ENCODE results near the gene SRP72.

DNA sequence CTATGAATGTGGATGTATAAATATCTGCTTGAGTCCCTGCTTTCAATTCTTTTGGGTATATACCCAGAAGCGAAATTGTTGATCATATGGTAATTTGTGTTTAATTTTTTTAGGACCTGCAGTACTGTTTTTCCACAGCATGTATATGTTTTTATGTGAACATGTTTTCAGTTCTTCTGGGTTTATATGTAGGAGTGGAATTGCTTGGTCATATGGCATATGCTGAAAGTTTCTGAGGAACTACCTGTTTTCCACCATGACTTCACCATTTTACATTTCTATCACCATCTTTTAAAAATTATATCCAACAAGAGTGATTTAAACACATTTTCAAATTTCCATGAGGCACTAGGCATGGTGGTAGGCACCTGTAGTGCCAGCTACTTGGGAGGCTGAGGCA is 40.2 kb upstream of the SRP72 start:
- TF ChIP-seq, protein P1, sequence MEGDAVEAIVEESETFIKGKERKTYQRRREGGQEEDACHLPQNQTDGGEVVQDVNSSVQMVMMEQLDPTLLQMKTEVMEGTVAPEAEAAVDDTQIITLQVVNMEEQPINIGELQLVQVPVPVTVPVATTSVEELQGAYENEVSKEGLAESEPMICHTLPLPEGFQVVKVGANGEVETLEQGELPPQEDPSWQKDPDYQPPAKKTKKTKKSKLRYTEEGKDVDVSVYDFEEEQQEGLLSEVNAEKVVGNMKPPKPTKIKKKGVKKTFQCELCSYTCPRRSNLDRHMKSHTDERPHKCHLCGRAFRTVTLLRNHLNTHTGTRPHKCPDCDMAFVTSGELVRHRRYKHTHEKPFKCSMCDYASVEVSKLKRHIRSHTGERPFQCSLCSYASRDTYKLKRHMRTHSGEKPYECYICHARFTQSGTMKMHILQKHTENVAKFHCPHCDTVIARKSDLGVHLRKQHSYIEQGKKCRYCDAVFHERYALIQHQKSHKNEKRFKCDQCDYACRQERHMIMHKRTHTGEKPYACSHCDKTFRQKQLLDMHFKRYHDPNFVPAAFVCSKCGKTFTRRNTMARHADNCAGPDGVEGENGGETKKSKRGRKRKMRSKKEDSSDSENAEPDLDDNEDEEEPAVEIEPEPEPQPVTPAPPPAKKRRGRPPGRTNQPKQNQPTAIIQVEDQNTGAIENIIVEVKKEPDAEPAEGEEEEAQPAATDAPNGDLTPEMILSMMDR (conservative IDR thresholded peaks at IDR 0.05; ENCODE audit: low read depth, low read length), result no peak
- TF ChIP-seq POLR2A (IDR thresholded peaks at IDR 0.05; ENCODE audit: low read depth, low read length) (no peak), SMC3 (IDR thresholded peaks at IDR 0.05; ENCODE audit: low read depth, low read length) (no peak), NFE2L2 (IDR thresholded peaks at IDR 0.05; ENCODE audit: low read depth, low read length) (no peak), CHD1 (IDR thresholded peaks at IDR 0.05; ENCODE audit: low read depth, low read length) (no peak), MAZ (IDR thresholded peaks at IDR 0.05; ENCODE audit: borderline replicate concordance, low read depth, low read length) (no peak), RCOR1 (IDR thresholded peaks at IDR 0.05; ENCODE audit: insufficient replicate concordance, low read length) (no peak), FOS (IDR thresholded peaks at IDR 0.05; ENCODE audit: low read depth, low read length) (no peak), BHLHE40 (IDR thresholded peaks at IDR 0.05; ENCODE audit: low read depth, low read length) (no peak), MXI1 (IDR thresholded peaks at IDR 0.05; ENCODE audit: borderline replicate concordance, low read depth, low read length) (no peak), RAD21 (IDR thresholded peaks at IDR 0.05; ENCODE audit: low read length) (no peak), CEBPB (IDR thresholded peaks at IDR 0.05; ENCODE audit: low read depth, low read length) (no peak)
- TF ChIP-seq, protein P2, sequence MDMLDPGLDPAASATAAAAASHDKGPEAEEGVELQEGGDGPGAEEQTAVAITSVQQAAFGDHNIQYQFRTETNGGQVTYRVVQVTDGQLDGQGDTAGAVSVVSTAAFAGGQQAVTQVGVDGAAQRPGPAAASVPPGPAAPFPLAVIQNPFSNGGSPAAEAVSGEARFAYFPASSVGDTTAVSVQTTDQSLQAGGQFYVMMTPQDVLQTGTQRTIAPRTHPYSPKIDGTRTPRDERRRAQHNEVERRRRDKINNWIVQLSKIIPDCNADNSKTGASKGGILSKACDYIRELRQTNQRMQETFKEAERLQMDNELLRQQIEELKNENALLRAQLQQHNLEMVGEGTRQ (IDR thresholded peaks at IDR 0.05; ENCODE audit: low read depth, low read length), result no peak
- TF ChIP-seq, protein P3, sequence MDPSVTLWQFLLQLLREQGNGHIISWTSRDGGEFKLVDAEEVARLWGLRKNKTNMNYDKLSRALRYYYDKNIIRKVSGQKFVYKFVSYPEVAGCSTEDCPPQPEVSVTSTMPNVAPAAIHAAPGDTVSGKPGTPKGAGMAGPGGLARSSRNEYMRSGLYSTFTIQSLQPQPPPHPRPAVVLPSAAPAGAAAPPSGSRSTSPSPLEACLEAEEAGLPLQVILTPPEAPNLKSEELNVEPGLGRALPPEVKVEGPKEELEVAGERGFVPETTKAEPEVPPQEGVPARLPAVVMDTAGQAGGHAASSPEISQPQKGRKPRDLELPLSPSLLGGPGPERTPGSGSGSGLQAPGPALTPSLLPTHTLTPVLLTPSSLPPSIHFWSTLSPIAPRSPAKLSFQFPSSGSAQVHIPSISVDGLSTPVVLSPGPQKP (IDR thresholded peaks at IDR 0.05; ENCODE audit: borderline replicate concordance, low read depth, low read length), result no peak

All from IMR-90 (cell line).